NCI-H146 (cell line): Measurements from ENCODE around the gene ZNF263.

Experiments
- DNase-seq: peaks from one replicate; lab custom pipeline; 2025; lab: John Stamatoyannopoulos, UW

The ZNF263 gene

GRCh38 chr16:3282730-3283542 lies at the start of gene ZNF263:
ZNF263 (plus strand) TSS chr16:3283491; CDS start chr16:3283819, 328 bp downstream.
- DNase-seq, result peak; percentile 99

GRCh38 chr16:3234543-3234856 lies 48.8 kb upstream of the ZNF263 start:
- DNase-seq, result no peak

GRCh38 chr16:3234857-3235561 lies 48.3 kb upstream of the ZNF263 start, which contains the start of gene ZNF200:
ZNF200 (minus strand) TSS chr16:3235158; CDS start chr16:3233755, 1,403 bp downstream.
- DNase-seq, result peak; percentile 96

GRCh38 chr16:3235856-3236669 lies 47.2 kb upstream of the ZNF263 start:
- peak; percentile 16 for DNase-seq

- no peak for DNase-seq
Measured at GRCh38 chr16:3241761-3242160, 41.5 kb upstream of the ZNF263 start.

DNA sequence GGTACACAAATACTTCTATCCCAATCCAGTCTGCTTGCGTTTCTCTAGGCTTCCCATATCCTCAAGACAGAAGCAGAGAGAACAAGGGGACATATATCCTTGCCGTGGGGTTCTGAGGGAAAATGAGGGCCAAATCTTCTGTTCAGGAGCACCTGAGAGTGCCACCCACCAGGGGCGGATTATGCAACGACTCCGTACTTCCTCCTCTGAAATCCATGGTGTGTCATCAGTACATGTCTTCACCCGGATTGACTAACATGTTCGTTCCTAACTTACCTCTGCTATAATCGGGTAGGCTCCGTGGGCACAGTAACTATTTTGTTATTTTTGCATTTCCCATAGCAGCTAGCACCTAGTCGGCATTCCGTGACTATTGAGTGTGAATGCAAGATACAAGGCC lies 40.6 kb upstream of the ZNF263 start:
- no peak for DNase-seq

GRCh38 chr16:3243882-3244281 lies 39.4 kb upstream of the ZNF263 start:
- no peak for DNase-seq

GRCh38 chr16:3246002-3246401 lies 37.3 kb upstream of the ZNF263 start:
- DNase-seq, result no peak

DNA sequence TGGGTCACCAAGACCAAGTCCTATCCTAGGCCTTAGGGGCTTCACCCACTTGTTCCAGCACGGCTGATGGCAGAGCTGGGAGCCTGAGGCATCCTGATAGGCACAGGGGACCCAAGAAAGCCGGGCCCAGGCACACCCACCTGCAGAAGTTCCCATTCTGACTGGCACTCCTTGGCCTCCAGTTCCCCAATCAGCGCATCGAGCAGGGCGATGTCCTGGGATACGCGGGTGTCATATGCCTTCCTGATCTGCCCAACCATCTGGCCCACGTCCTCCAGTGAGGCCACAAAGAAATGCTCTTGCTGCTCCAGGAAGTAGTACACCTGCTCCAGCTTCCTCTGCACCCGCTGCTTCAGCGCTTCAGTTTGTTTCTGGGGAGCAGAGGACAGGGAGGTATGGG lies 36.4 kb upstream of the ZNF263 start:
- no peak for DNase-seq

DNA sequence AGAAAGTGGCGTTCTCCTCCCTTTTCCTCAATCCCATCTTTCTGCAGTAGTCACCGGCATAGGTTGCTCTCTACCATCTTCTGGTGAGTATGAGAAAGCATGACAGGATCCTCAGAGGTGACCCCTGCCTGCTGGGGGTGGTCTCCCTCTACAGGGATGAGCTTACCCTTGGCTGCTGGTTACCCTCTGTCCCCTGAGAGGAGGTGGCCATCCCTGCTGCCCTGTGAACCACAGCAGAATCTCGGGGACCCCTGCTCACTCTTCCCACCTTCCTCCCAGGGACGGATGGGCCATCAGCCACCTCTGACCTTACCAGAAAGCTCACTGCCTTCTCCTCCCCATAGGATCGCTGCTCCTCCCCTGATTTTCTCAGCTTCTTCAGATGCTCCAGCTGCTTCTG lies 34.7 kb upstream of the ZNF263 start:
- DNase-seq, result no peak

GRCh38 chr16:3249020-3249419 lies 34.3 kb upstream of the ZNF263 start:
- no peak for DNase-seq

DNA sequence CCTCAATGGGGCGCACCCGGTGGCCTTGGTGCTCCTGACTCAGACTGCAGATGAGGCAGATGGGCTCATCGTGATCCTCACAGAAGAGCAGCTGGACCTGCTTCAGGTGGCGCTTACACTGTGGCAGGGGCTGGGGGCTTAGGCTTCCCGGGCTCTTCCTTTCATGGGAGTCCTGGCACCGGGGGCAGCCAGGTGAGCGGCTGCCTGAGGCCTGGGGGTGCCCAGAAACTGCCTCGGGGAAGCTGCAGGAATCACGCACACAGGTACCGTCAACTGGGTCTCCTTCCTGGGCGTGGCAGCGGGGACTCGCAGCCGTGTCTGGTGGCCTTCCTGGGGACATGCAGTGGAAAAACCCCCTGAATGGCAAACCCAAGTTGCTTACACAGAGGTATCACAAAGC lies 33.8 kb upstream of the ZNF263 start:
- DNase-seq, result no peak

DNA sequence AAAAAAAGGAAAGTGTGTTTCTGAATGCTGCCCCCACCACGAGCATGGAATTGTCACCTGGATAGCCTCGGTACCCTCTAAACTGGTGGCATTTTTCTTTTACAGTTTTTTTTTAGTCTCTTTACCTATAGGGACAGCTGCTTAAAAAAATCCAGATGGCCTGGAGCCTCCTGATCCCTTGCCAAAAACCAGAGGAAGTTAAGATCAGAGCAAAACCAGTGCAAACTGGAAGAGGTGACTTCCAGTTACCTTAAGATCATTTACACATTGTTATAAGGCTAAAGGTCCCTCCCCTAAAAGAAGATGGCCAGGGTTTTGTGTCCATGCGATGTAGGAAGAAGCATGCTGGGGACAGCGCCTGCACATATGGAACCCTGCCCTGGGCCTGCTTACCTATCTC lies 30.3 kb upstream of the ZNF263 start:
- no peak for DNase-seq

GRCh38 chr16:3254309-3254708 lies 29.0 kb upstream of the ZNF263 start:
- no peak for DNase-seq

DNA sequence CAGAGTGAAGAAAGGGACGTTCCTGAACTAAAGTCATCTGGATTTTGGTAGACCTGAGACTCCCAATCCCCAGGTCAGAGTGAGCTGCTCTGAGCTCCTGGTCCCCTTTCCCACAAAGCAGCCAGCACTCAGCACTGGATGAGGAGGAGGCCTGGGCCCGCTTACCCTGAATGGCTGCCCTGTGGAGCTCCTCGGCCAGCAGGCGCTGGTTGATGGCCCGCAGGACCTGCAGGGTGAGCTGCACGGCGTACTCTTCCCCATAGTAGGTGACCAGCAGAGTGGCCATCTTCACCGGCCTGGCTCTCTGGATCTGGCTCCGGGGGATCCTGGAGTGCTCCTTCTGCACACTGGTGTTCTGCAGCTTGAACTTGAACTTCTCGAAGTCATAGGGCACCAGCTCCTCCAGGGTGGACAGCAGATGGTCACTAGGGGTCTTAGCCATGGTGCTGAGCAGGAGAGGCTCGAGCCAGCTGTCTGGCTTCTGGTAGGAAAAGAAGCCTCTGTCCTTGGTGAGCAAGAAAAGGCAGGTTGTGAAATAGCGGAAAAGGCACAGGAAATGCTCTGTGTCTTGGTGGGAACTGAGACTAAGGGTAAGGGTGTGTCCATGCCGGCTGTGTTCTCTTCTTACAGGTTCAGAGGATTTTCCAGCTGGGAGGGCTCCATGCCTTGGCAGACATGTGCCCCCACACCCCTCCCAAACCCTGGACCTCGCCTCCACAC lies 27.0 kb upstream of the ZNF263 start, which contains the start of gene MEFV:
MEFV (minus strand) TSS at position 488 of the 720 bp plus-strand sequence; CDS start at position 442, 46 bp downstream.
- DNase-seq, result no peak

DNA sequence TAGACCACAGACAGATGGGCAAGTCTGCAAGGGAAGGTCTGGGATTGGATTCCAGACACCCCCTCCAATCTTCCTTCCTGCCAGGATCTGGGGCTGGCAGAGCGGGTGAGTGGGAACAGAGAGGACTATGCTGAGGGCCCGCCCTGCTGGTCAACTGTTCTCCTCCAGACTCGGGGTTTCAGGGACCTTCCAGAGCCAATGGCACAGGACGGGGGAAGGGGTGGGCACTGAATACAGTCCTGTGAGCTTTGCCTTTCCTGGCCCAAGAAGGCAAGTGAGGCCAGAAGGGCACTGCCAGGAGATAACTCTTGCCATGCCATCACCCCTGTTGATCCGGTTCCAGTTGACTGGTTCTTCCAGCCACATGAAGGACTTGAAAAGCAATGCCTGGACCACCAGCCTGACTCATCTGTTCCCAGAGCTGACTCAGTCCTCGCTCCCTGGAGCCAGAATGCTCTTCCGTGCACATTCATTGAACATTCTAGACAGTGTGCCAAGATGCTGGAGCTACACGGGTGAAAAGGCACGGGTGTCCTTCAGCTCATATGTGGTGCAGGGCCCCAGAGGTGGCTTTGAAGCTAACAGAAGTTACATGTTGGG lies 26.3 kb upstream of the ZNF263 start:
- no peak for DNase-seq

GRCh38 chr16:3259836-3260235 lies 23.5 kb upstream of the ZNF263 start:
- DNase-seq, result no peak

- DNase-seq, result no peak
Measured at GRCh38 chr16:3262517-3262916, 20.8 kb upstream of the ZNF263 start.

DNA sequence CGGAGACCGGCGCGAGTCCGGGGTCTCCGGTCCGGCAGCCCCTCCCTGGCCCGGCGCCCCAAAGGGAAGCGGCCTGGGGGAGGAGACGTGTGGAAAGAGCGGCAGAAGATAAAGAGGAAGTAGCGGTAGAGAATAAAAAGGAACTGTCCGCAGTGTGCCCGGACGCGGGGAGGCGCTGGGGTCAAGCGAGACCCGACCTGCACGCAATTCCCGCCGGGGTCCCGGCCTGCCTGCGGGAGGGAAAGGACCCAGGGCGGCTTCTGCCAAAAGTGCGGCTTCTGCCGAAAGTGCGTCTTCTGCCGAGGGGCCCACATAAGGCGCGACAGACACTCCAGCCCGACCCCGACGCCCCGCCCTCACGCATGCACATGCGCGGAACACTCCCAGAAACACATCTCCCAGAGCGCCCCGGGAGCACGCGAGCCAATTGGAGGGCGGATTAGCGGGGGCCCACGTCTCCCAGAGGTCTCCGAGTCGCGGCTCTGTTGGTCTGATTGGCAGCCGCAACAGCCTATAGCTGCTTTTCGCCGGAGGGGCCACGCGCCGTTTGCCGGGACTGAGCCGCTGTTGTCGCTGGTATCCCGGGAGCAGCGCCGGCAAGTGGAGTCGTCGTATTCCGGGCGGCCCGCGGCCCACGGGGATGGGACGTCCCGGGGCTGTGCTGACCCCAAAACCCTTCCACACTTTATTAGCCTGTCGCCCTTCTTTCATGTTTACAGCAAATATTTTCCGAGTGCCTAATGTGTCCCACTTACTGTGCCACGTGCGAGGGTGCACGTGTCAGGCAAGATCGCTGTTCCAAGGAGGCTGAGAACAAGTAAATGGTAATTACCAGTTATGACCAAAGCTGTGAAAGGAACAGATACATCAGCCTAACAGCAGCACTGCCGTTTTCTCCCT lies 18.9 kb upstream of the ZNF263 start:
- DNase-seq, result peak; percentile 99

GRCh38 chr16:3266873-3267537 lies 16.3 kb upstream of the ZNF263 start:
- DNase-seq, result peak; percentile 47
